MV-4-11 (cell line): ENCODE results near the gene SAMD1.

Experiments
- DNase-seq: peaks from one replicate; lab custom pipeline; 2025; lab: John Stamatoyannopoulos, UW

SAMD1 gene

GRCh38 chr19:14090509-14091080, at the start of gene SAMD1:
TSS of gene SAMD1 (minus strand) at chr19:14090751.
- no peak for DNase-seq

GRCh38 chr19:14139944-14140343, 49.4 kb upstream of the SAMD1 start:
- DNase-seq = peak; percentile 98

GRCh38 chr19:14138576-14139265, 48.2 kb upstream of the SAMD1 start:
- DNase-seq = no peak

- DNase-seq = peak; percentile 100
These were observed 46.1 kb upstream of the SAMD1 start, which contains the start of gene ASF1B for GRCh38 chr19:14136509-14137281. TSS of gene ASF1B (minus strand) at chr19:14136589. CDS start at chr19:14136456, 133 bp downstream.

GRCh38 chr19:14135985-14136508, 45.5 kb upstream of the SAMD1 start:
- DNase-seq = no peak

- DNase-seq = no peak
These were observed 44.8 kb upstream of the SAMD1 start for GRCh38 chr19:14135355-14135754.

- peak; percentile 81 for DNase-seq
These were observed 37.5 kb upstream of the SAMD1 start for GRCh38 chr19:14127929-14128509.

- DNase-seq = no peak
These were observed 36.6 kb upstream of the SAMD1 start for GRCh38 chr19:14127176-14127575.

GRCh38 chr19:14122924-14123323, 32.4 kb upstream of the SAMD1 start:
- DNase-seq = no peak

- no peak for DNase-seq
These were observed 29.9 kb upstream of the SAMD1 start for GRCh38 chr19:14120497-14120780.

GRCh38 chr19:14119644-14120496, 29.3 kb upstream of the SAMD1 start:
- DNase-seq = no peak

GRCh38 chr19:14119146-14119545, 28.6 kb upstream of the SAMD1 start:
- no peak for DNase-seq

- DNase-seq = peak; percentile 98
These were observed 27.9 kb upstream of the SAMD1 start for GRCh38 chr19:14118165-14119051.

GRCh38 chr19:14117668-14118164, 27.2 kb upstream of the SAMD1 start, which contains the start of gene PRKACA:
TSS of gene PRKACA (minus strand) at chr19:14117762. CDS start at chr19:14117547, 215 bp downstream.
- DNase-seq = peak; percentile 99

GRCh38 chr19:14116918-14117578, 26.5 kb upstream of the SAMD1 start:
- no peak for DNase-seq

- DNase-seq = no peak
These were observed 26.0 kb upstream of the SAMD1 start for GRCh38 chr19:14116525-14116917.

GRCh38 chr19:14115756-14116155, 25.2 kb upstream of the SAMD1 start:
- DNase-seq = no peak

- DNase-seq = peak; percentile 86
These were observed 24.3 kb upstream of the SAMD1 start for GRCh38 chr19:14114854-14115253.

- DNase-seq = no peak
These were observed 23.9 kb upstream of the SAMD1 start for GRCh38 chr19:14114439-14114838.
